Brain microvascular endothelial cell (primary cell): Measurements from ENCODE around the gene MICA.

Source experiments
- DNase-seq: peaks from one replicate; pipeline ENCODE4 v3.0.0-alpha.2; 2020
- H3K27ac ChIP-seq: fragments of 250-450 bp; sonication (Bioruptor Pico); 2 replicates; pipeline ENCODE4 v1.5.1; 2020; ENCODE audit warnings: mild to moderate bottlenecking, moderate library complexity
- H3K27me3 ChIP-seq: fragments of 250-450 bp; sonication (Bioruptor Pico); replicated peaks from 2 replicates; pipeline ENCODE4 v1.5.1; 2020; ENCODE audit warnings: mild to moderate bottlenecking
- H3K36me3 ChIP-seq: fragments of 250-450 bp; sonication (Bioruptor Pico); replicated peaks from 2 replicates; pipeline ENCODE4 v1.5.1; 2020; ENCODE audit warnings: mild to moderate bottlenecking
- H3K4me3 ChIP-seq: 2 replicates; pipeline ENCODE4 v1.5.1; 2011; ENCODE audit warnings: low read depth, mild to moderate bottlenecking, control low read depth, low read length, moderate library complexity
- CTCF ChIP-seq: IDR thresholded peaks from 2 replicates; pipeline ENCODE4 v1.5.1; 2011; ENCODE audit warnings: low read depth, mild to moderate bottlenecking, moderate library complexity, low read length, control low read depth, inconsistent platforms; ENCODE audit errors: missing control alignments
- in situ Hi-C: cut with HindIII; loops from 2 replicates; pipeline ENCODE4 v1.10.0; 2017; ENCODE audit warnings: low sequenced_read_pairs, low pct_ligation_motif_present

The MICA gene

GRCh38 chr6:31356946-31357466, 46.4 kb upstream of the MICA start, which contains the start of gene HLA-B:
Gene HLA-B, minus strand, starts transcription at chr6:31357179. Its CDS starts 21 bp downstream, at chr6:31357158.
- DNase-seq, result peak; percentile 16
- Histone ChIP-seq H3K27ac (no peak within 1 kb of the TSS), H3K36me3 (no peaks in the 10 kb centered on the region), H3K27me3 (no peaks in the 10 kb centered on the region), H3K4me3 (peak within 1 kb of the TSS; percentile 64)
- in situ Hi-C loops, result no loop called here
- TF ChIP-seq CTCF, result no peak

- TF ChIP-seq CTCF, result no peak
- in situ Hi-C loops, result no loop called here
- Histone ChIP-seq H3K36me3 (no peaks in the 10 kb centered on the region), H3K27me3 (no peaks in the 10 kb centered on the region), H3K4me3 (no peak overlapping the region), H3K27ac (no peak overlapping the region)
- no peak for DNase-seq
Measured at GRCh38 chr6:31357886-31358285, 45.5 kb upstream of the MICA start.

GRCh38 chr6:31358302-31358701, 45.1 kb upstream of the MICA start:
- DNase-seq, result no peak
- Histone ChIP-seq H3K27me3 (no peaks in the 10 kb centered on the region), H3K36me3 (no peaks in the 10 kb centered on the region), H3K27ac (no peak overlapping the region), H3K4me3 (no peak overlapping the region)
- in situ Hi-C loops, result no loop called here
- no peak for TF ChIP-seq CTCF

GRCh38 chr6:31359581-31359980, 43.8 kb upstream of the MICA start:
- in situ Hi-C loops, result no loop called here
- H3K4me3 ChIP-seq, result no peak overlapping the region
- DNase-seq, result no peak

GRCh38 chr6:31362751-31363150, 40.6 kb upstream of the MICA start:
- H3K27ac ChIP-seq, result no peak overlapping the region
- no peak for DNase-seq
- in situ Hi-C loops, result no loop called here
- no peak overlapping the region for H3K4me3 ChIP-seq
- TF ChIP-seq CTCF, result no peak
- peaks cover 2% of the 10 kb centered on the region for H3K27me3 ChIP-seq
- no peaks in the 10 kb centered on the region for H3K36me3 ChIP-seq

More at GRCh38 chr6:31359581-31359980, 43.8 kb upstream of the MICA start:
- Histone ChIP-seq H3K36me3 (no peaks in the 10 kb centered on the region), H3K27ac (no peak overlapping the region), H3K27me3 (no peaks in the 10 kb centered on the region)
- TF ChIP-seq CTCF, result no peak

- no peak for TF ChIP-seq CTCF
- Histone ChIP-seq H3K27me3 (peaks cover 2% of the 10 kb centered on the region), H3K27ac (no peak overlapping the region), H3K4me3 (no peak overlapping the region), H3K36me3 (no peaks in the 10 kb centered on the region)
- in situ Hi-C loops, result no loop called here
- no peak for DNase-seq
Measured at GRCh38 chr6:31363811-31364210, 39.6 kb upstream of the MICA start.
